GM12892 (cell line): ENCODE data around the gene KPNA1.

Experiments used
- POLR2A ChIP-seq: IDR thresholded peaks from 2 replicates; pipeline ENCODE4 v1.6.1; 2011; ENCODE audit warnings: low read depth, low read length, control low read depth
- POLR2AphosphoS5 ChIP-seq: IDR thresholded peaks from 2 replicates; pipeline ENCODE4 v1.6.1; 2011; ENCODE audit warnings: low read depth, low read length, control low read depth

- TF ChIP-seq POLR2A (no peak), POLR2AphosphoS5 (no peak)
These were observed 29.8 kb downstream of the KPNA1 start for GRCh38 chr3:122484985-122485384.
